ENCODE results near the gene KLHL40. TPM values are rescaled to one million over a fixed set of nuclear protein-coding genes. Genes with fewer than 3 reads are reported as not detected.

The KLHL40 gene
- total and polyA plus RNA-seq, 9 donors = 86.0 to 176 (median 124) TPM

DNA sequence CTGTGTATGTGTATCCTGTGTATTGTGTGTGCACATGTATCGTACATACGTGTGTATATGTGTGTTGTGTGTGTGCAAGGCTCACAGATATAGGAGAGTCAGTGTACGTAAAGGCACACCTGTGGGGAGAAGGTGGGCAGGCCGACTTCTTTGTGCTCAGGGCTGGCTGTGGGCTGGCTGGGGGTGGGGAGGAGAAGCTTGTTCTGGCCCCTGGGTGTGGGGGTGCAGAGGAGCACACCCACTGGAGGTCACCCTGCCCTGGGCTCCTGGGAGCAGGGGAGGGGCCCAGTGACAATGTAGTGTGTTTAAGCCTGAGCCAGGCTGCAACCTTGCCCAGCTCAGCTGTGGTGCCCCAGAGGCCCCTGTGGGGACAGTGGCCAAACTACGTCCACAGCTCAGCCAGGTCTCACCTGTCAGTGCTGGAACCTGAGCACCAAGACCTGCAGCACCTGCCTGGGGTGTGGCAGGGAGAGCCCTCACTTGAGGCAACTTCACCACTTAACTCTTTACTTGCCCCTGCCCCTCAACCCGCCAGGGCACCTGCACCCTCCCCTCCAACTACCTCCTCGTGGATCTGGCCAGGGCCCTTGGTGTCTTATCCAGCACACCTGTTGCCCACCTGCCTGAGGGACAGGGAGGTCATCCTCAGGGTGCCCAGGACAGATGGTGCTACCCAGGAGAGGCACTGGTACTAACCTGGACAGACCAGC lies 19.9 kb downstream of the KLHL40 start:
- no peaks in the 10 kb centered on the region for H3K36me3 ChIP-seq (ENCODE audit: control insufficient read depth, insufficient read depth, low read length)
- no peaks in the 10 kb centered on the region for H3K27me3 ChIP-seq (ENCODE audit: control insufficient read depth, insufficient read depth, low read length)
- 74% methylated on average over 6 of the region's 7 CpGs for WGBS (ENCODE audit: insufficient coverage)
- peaks cover 43% of the 10 kb centered on the region for H3K4me1 ChIP-seq (ENCODE audit: control insufficient read depth, insufficient read depth, low read length)
- H3K27ac ChIP-seq (ENCODE audit: low read length) = no peak overlapping the region
- no peak for DNase-seq
- no peak overlapping the region for H3K4me3 ChIP-seq (ENCODE audit: low read length)
- H3K9me3 ChIP-seq (replicated peaks; ENCODE audit: control insufficient read depth, low read depth, low read length) = no peaks in the 10 kb centered on the region

DNA sequence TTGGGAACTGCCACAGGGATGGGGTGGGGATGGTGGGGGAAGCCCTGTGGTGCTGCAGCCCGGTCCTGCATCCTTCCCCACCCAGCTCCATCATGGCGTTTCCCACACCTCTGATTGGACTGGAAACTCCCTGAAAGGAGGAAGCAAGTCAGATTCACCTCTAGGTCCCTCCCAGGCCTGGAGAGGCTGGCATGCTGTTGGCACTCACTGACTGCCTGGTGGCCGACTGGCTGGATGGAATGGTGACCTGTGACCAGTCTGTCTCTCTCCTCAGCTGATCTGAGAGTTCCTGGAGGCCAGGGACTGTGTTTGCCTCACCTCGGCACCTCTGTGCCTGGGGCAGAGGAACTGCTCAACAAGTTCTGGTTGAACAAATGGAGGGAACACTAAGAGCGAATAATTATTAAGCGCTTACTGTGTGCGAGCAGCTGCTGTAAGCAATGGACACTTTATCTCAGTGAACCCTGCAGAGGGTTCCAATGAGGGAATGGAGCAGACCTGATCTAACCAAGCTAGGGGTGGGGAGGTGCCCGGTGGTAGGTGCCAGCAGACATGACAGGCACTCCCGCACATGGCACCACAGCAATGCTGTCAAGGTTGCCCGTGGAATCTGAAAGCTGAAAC lies 20.7 kb downstream of the KLHL40 start:
- no peak overlapping the region for H3K27ac ChIP-seq (ENCODE audit: low read length)
- DNase-seq = no peak
- H3K4me3 ChIP-seq (ENCODE audit: low read length) = no peak overlapping the region
- H3K9me3 ChIP-seq (replicated peaks; ENCODE audit: control insufficient read depth, low read depth, low read length) = no peaks in the 10 kb centered on the region
- WGBS (ENCODE audit: insufficient coverage) = 78% methylated on average over 6 of the region's 10 CpGs
- H3K4me1 ChIP-seq (ENCODE audit: control insufficient read depth, insufficient read depth, low read length) = peaks cover 36% of the 10 kb centered on the region
- no peaks in the 10 kb centered on the region for H3K36me3 ChIP-seq (ENCODE audit: control insufficient read depth, insufficient read depth, low read length)
- no peaks in the 10 kb centered on the region for H3K27me3 ChIP-seq (ENCODE audit: control insufficient read depth, insufficient read depth, low read length)

DNA sequence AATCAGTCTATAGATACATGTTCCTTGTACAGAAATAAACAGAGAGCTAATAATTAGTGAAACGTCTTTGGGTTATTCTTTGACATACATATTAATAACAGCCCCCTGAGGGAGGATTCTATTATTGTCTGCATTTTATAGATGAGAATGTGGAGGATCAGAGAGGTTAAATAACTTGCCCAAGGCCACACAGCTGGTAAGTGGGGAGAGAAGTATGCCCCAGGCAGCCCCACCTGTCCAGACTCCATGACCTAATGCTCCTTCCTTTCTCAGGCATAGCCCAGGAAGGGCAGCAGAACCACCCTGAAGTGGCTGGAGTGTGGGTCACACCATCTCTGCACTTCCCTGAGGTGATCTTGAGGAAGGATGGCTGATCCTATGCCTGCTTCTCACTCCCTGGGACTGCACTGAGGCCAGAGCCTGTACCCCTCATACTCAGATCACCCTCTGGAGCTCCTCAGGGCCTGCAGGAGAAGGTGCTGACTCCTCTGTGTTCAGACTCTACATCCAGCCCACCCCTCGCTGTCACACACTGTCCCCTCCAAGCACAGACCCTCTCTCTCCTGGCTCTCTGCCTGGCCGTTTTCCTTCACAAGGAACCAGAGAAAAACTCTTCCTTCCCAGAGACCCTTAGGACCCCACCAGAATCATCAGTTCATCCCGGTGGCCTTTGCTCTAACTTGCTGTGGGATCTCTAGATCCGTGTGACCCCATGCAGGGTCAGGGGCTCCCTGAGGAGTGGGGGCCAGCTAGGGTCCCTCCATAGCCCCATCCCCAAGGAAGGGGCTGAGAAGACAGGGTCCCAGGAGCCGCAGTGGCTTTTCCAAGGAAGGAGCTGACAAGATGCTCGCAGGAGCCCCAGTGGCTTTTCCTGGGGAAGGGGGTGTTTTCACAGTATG lies 21.6 kb downstream of the KLHL40 start:
- no peaks in the 10 kb centered on the region for H3K27me3 ChIP-seq (ENCODE audit: control insufficient read depth, insufficient read depth, low read length)
- no peak overlapping the region for H3K4me3 ChIP-seq (ENCODE audit: low read length)
- no peak overlapping the region for H3K27ac ChIP-seq (ENCODE audit: low read length)
- no peak for DNase-seq
- no peaks in the 10 kb centered on the region for H3K9me3 ChIP-seq (replicated peaks; ENCODE audit: control insufficient read depth, low read depth, low read length)
- peaks cover 29% of the 10 kb centered on the region for H3K4me1 ChIP-seq (ENCODE audit: control insufficient read depth, insufficient read depth, low read length)
- H3K36me3 ChIP-seq (ENCODE audit: control insufficient read depth, insufficient read depth, low read length) = no peaks in the 10 kb centered on the region
- 84% methylated on average over 3 of the region's 7 CpGs for WGBS (ENCODE audit: insufficient coverage)

DNA sequence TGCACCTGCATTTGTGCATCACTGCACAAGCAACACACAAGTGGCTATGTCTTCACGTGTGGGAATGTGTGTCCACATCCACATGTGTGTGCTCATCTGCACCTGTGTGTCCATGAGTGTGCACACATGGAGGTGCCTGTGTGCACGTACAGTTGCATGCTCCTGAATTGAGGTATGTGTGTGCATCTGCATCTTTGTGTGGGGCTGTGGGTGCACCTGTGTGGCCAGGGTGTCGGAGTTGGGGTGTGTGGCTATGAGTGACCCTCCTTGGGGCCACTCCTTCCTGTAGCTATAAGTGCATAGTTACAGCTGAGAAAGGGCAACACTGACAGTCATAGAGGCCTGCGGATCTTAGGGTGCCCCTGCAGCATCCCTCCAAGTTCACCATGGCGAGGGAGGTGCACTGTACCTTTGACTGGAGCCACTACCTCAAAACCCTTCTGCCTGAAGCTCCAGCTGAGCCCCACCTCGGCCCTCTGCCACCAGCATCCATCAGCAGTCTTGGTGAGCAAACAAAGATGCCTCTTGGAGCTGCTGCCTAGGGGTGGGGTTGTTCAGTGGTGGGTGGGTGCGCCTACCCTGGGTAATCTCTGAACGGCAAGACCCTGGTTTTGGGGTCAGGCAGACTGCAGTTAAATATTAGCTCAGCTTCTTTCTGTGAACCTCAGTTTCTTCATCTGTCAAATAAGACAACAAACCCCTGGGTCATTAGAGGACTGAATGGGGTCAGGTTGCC lies 22.5 kb downstream of the KLHL40 start:
- Histone ChIP-seq H3K36me3 (ENCODE audit: control insufficient read depth, insufficient read depth, low read length) (no peaks in the 10 kb centered on the region), H3K27ac (ENCODE audit: low read length) (no peak overlapping the region), H3K4me3 (ENCODE audit: low read length) (no peak overlapping the region), H3K4me1 (ENCODE audit: control insufficient read depth, insufficient read depth, low read length) (peaks cover 24% of the 10 kb centered on the region), H3K9me3 (replicated peaks; ENCODE audit: control insufficient read depth, low read depth, low read length) (no peaks in the 10 kb centered on the region), H3K27me3 (ENCODE audit: control insufficient read depth, insufficient read depth, low read length) (no peaks in the 10 kb centered on the region)
- no peak for DNase-seq
- WGBS (ENCODE audit: insufficient coverage) = 72% methylated on average over 4 of the region's 8 CpGs

DNA sequence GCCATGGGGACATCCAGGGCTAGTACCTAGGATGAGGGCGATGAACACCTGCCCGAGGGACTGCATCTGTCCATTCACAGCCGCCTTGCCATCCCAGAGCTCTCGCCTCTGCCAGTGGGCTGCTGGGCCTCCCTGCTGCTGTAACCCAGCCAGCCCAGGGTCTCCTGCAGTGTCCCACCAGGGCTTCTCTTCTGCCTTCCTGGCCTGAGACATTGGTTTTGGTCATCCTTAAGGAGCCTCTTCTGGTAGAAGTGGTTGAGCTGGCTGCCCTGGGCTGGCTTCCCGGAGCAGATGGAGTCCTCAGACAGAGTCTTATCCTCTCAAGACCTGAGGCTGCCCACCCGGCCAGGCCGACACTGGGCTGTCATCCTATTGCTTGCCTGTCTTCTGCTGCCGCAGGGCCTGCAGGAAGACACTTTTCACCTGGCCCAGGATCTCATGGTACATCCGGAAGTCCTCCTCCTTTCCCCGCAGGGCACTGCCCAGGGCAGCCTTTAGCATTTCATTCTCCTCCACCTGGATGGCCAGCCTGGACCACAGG lies 23.3 kb downstream of the KLHL40 start:
- Histone ChIP-seq H3K27me3 (ENCODE audit: control insufficient read depth, insufficient read depth, low read length) (no peaks in the 10 kb centered on the region), H3K36me3 (ENCODE audit: control insufficient read depth, insufficient read depth, low read length) (no peaks in the 10 kb centered on the region), H3K4me3 (ENCODE audit: low read length) (no peak overlapping the region), H3K27ac (ENCODE audit: low read length) (no peak overlapping the region), H3K9me3 (replicated peaks; ENCODE audit: control insufficient read depth, low read depth, low read length) (no peaks in the 10 kb centered on the region), H3K4me1 (ENCODE audit: control insufficient read depth, insufficient read depth, low read length) (peaks cover 15% of the 10 kb centered on the region)
- DNase-seq = no peak
- 87% methylated on average over 10 of the region's 10 CpGs for WGBS (ENCODE audit: insufficient coverage)

DNA sequence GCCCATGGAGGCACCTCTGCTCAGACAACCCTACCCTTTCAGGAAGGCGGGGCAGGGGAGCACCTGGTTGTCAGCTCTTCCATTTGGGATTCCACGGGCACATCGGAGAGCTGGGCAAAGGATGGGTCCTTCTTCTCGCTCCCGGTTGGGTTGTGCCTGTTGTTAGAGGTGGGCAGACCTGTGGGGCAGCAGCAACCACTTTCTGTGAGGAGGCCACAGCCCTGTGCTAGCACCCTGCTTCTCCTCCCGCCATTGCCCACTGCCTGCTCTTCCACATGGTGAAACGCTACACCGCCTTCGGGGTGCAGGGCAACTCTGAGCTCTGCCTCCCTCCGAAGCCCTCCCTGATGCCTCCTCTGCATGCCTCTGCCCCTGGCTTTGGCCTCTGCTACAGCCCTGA lies 24.3 kb downstream of the KLHL40 start:
- Histone ChIP-seq H3K9me3 (replicated peaks; ENCODE audit: control insufficient read depth, low read depth, low read length) (no peaks in the 10 kb centered on the region), H3K27me3 (ENCODE audit: control insufficient read depth, insufficient read depth, low read length) (no peaks in the 10 kb centered on the region), H3K27ac (ENCODE audit: low read length) (no peak overlapping the region), H3K36me3 (ENCODE audit: control insufficient read depth, insufficient read depth, low read length) (no peaks in the 10 kb centered on the region), H3K4me1 (ENCODE audit: control insufficient read depth, insufficient read depth, low read length) (peaks cover 6% of the 10 kb centered on the region), H3K4me3 (ENCODE audit: low read length) (no peak overlapping the region)
- DNase-seq = no peak
- 86% methylated on average over 9 of the region's 10 CpGs for WGBS (ENCODE audit: insufficient coverage)

DNA sequence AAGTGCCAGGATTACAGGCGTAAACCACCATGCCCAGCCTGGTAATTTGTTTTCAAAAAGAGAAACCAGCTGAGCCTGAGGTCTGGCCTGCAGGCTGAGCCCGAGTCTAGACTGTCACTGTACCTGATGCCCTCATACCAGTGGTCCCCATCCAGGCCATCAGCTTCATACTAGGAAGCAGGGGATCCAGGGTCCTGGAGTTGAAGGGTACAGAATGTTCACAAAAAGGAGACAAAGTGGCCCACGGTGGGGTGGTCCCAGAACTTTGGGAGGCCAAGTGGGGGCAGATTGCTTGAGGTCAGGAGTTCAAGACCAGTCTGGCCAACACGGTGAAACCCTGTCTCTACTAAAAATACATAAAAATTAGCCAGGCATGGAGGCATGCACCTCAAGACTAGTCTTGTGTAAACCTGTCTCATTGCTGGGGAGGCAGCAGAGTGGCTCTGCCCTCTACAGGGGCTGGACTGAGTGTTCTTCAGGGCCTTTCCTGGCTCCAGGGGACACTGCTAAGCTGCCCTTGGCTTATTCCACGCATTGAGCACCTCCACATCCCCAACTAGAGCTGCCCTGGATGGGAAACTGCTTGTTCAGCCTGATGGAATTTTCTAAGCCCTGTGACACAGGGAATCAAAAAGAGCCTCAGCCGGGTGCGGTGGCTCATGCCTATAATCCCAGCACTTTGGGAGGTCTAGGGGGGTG lies 25.1 kb downstream of the KLHL40 start:
- H3K4me1 ChIP-seq (ENCODE audit: control insufficient read depth, insufficient read depth, low read length) = peaks cover 3% of the 10 kb centered on the region
- no peak overlapping the region for H3K4me3 ChIP-seq (ENCODE audit: low read length)
- H3K27ac ChIP-seq (ENCODE audit: low read length) = no peak overlapping the region
- no peak for DNase-seq
- no peaks in the 10 kb centered on the region for H3K9me3 ChIP-seq (replicated peaks; ENCODE audit: control insufficient read depth, low read depth, low read length)
- no peaks in the 10 kb centered on the region for H3K27me3 ChIP-seq (ENCODE audit: control insufficient read depth, insufficient read depth, low read length)
- 51% methylated on average over 4 of the region's 7 CpGs for WGBS (ENCODE audit: insufficient coverage)
- no peaks in the 10 kb centered on the region for H3K36me3 ChIP-seq (ENCODE audit: control insufficient read depth, insufficient read depth, low read length)

DNA sequence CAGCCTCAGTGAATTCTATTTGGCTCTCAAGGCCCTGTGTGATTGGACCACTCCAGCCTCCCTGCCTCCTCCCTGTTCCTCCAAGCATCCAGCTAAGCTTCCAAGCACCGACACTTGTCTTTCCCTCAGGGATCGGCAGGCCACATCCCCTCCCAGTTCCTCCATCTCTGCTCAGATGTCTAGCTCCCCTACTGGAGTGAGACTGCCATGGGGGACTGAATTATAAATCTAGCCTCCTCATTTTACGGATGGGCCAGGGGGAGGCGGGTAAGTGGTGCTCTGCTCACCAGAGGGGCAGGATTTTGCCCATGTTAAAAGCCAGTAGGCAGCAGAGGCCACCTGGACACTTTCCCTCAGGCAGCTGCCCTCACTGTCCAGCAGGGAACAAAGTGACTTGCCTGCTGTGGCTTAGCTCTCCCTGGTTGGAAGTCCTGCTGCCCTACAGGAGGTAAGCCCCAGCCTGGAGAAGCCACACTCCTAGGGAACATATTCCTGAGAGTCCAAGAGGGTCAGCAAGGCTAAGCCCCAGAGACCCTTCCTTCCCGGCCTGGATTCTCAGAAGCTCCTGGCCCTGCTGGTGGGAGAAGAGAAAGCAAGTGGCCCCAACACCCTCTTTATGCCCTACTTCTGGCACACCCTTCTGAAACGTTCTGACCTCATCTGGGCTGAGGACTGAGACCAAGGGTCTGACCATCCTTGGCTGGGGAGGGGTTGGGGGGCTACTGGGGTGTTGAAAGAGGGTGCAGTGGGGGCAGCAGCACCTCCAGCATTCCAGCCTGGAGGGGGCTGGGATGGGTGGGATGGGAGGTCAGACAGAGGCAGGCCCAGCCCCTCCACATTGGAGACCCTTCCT lies 26.4 kb downstream of the KLHL40 start:
- Histone ChIP-seq H3K27me3 (ENCODE audit: control insufficient read depth, insufficient read depth, low read length) (no peaks in the 10 kb centered on the region), H3K36me3 (ENCODE audit: control insufficient read depth, insufficient read depth, low read length) (no peaks in the 10 kb centered on the region), H3K27ac (ENCODE audit: low read length) (no peak overlapping the region), H3K9me3 (replicated peaks; ENCODE audit: control insufficient read depth, low read depth, low read length) (no peaks in the 10 kb centered on the region), H3K4me1 (ENCODE audit: control insufficient read depth, insufficient read depth, low read length) (no peaks in the 10 kb centered on the region), H3K4me3 (ENCODE audit: low read length) (no peak overlapping the region)
- no peak for DNase-seq
- WGBS (ENCODE audit: insufficient coverage) = 50% methylated on average over 4 of the region's 6 CpGs

DNA sequence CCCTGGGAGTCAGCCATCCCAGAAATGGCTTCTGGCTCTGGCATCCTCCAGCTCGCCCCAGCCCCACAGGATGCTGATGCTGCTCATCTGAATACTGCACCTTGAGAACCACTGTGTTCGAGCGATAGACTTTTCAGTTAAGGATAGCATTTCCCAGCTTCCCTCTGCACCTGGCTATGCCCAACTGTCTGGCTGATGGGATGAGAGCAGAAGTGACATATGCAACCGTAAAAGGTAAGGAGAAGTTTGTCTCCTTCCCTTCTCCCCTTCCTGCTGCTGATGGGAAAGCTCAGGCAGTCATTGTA lies 27.0 kb downstream of the KLHL40 start:
- Histone ChIP-seq H3K4me1 (ENCODE audit: control insufficient read depth, insufficient read depth, low read length) (no peaks in the 10 kb centered on the region), H3K36me3 (ENCODE audit: control insufficient read depth, insufficient read depth, low read length) (no peaks in the 10 kb centered on the region), H3K4me3 (ENCODE audit: low read length) (no peak overlapping the region), H3K27ac (ENCODE audit: low read length) (no peak overlapping the region), H3K27me3 (ENCODE audit: control insufficient read depth, insufficient read depth, low read length) (no peaks in the 10 kb centered on the region), H3K9me3 (replicated peaks; ENCODE audit: control insufficient read depth, low read depth, low read length) (no peaks in the 10 kb centered on the region)
- no peak for DNase-seq
- WGBS (ENCODE audit: insufficient coverage) = 100% methylated on average over 1 of the region's 4 CpGs
